Stimulated activated CD8-positive, alpha-beta memory T cell treated with anti-CD3 and anti-CD28 coated beads, Interleukin-15, amount 100 ng/mL, for 4 hours (primary cell): ENCODE data around the gene SUMO3.

Experiments used
- DNase-seq, 2 donors: peaks; one replicate each; pipeline ENCODE4 v3.0.0-alpha.2; 2020; ENCODE audit warnings: low read depth in 2 of 2

Gene SUMO3

GRCh38 chr21:44778499-44778911, 39.4 kb downstream of the SUMO3 start:
- no peak for DNase-seq

- DNase-seq: no peak
These were observed 39.8 kb downstream of the SUMO3 start for GRCh38 chr21:44778094-44778493.

- DNase-seq: no peak
These were observed 42.9 kb downstream of the SUMO3 start for GRCh38 chr21:44774972-44775371.

- DNase-seq: no peak
These were observed 44.5 kb downstream of the SUMO3 start for GRCh38 chr21:44773291-44773932.

GRCh38 chr21:44771896-44772525, 45.9 kb downstream of the SUMO3 start:
- no peak for DNase-seq

DNA sequence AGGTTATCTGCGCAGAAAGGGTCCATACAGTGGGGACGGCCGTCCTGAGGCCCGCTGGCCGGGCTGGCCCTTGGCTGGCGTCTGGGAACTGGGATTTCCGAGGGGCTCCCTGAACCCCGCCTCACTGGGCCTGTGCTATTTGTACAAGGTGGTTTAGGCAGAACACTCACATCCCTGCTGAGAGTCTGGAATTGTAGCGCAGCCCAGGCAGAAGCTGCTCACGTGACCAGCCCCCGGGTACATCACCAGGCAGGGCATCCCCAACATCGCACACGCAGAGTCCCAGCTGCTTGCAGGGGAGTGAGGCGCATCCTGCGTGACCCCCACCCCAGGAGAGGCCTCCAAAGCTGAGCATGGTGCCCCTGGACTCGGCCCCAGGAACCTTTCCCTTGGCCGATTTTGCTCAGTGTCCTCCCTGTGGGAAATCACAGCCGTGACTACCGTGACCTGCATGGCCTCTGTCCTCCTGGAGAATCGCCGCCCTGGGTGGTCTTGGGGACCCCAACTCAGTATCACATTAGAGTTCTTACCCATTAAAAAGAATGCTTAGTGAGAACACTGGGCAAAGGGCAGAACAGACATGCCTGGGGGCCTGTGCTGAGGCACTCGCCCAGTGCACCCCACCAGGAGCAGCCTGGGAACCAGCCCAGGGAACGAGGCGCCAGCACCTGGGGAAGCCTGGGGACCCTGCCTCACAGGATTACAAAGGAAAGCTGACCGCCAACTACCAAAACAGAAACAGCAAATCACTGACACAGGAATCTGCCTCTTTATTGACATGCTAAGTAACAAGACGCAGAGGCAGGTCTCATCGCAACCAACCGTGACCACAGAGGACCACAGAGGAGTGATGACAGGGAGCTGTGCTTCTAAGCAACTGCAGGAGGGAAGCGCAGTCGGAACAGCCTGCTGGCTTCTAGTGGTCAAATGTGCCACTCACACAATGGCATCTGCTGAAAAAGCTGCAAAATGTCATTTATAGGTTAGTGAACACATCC, 49.7 kb downstream of the SUMO3 start:
- no peak for DNase-seq

DNA sequence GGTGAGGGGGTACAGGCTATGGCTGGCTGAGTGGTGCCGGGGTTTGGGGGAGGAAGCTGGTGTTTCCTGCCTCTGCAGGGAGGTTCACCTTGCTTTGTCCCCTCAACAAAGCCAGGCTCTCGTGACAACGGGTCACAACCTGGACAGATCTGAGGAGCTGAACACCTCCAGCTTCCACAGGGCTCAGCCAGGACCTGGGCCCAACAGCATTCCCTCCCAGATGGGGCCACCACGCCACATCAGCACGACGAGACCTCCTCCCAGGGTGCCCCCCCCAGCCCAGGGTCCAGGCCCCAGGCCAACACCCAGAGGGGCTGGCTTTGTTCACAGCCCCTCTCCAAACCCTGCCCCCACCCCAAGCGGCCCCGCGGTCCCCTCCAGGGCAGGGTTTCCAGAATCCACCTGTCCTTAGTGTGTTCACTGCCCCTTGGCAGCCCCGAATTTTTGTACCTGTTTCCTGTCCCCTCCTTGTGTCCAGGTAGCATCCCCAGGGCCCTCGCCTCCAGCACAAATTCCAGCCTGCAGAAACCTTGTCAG, 51.0 kb downstream of the SUMO3 start:
- DNase-seq: no peak

GRCh38 chr21:44766014-44766817, 51.6 kb downstream of the SUMO3 start:
- DNase-seq: no peak

DNA sequence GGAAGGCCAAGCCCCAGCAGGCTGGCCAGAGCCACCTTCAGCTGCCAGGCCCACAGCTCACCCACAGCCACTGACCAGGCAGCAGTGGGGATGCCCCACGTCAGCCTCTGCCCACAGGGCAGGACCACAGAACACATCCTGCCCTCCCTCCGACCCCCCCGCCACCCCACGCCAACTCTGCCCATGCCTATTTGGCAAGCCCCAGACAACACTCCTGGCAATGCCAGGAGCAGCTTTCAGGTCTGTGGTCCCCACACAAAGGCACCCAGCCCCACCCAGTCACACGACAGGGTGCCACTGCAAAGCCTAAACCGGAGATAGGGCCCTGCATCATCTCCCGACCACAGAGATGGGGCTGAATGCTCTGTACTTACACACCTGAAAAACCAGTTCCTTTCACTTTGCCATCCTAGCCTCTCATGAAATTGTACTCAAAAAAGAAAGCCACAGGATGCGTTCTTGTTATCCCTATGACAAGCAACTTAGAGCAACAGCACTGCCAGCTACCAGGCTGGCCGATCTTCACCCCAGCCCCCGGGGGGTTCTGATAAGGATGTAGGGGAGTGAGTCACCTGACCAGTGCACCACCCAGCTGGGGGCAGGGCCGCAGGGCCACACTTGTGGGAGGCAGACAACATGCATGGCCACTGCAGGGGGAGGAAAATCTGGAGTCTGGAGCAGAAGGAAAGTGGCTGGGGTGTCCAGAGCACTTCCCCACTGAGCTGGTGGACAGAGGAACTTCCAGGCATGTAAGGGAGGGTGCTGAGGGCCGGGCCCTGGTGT, 52.4 kb downstream of the SUMO3 start:
- peak in 1 of 2 donors; percentile 11 for DNase-seq

DNA sequence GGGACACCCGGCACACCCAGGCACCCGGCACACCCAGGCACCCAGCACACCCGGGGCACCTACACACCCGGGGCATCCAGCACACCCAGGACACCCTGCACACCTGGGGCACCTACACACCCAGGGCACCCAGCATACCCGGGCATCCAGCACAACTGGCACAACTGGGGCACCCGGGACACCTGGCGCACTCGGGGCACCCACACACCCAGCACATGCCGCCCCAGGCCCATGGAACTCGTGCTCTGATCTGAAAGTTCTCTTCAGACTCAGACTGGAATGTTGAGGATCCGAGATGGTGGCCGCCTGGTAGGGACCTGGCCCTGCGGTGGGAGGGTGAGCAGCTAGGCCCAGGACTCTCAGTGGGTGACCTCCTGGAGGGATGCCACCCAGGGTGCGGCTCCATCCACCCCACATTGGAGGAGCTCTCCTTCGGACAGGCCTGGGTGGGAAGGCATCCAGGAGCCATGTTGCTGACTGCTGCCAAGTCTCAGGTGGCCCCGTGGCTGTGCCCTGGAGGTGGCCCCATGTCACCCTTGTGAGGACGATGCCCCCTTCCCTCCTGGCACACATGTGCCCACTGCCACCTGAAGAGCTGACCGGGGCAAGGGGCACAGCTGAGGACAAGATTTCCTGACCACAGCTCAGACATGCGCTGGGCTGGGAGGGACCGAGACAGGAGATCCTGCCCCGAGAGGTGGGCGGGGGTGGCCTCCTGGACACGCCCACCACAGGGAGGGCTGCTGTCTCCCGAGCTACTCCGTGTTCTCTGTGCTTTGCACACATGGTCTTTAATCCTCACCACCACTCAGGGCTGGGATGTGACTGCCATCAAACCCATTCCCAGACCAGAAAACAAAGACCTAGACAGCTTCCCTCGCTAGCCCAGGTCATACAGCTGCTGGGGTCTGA, 53.3 kb downstream of the SUMO3 start:
- no peak for DNase-seq

- DNase-seq: no peak
These were observed 54.2 kb downstream of the SUMO3 start for GRCh38 chr21:44763451-44764318.

DNA sequence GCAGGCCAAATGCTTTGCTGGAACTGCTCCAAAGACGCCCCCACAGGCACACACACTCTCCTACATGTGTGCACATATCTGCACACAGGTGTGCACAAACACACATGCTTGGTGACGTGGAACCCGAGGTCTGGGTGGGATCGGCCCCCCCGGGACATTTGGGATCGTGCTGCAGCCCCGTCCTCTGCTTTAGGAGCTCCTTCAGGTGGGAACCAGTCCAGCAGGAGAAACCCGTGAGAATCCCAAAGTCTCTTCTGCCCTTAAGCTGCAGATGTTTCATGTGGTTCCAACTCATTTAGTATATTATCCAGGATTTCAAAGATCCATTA, 54.8 kb downstream of the SUMO3 start:
- DNase-seq: no peak

- no peak for DNase-seq
These were observed 55.4 kb downstream of the SUMO3 start for GRCh38 chr21:44762221-44763049.

GRCh38 chr21:44761747-44762208, 56.1 kb downstream of the SUMO3 start:
- DNase-seq: no peak

- no peak for DNase-seq
These were observed 56.7 kb downstream of the SUMO3 start for GRCh38 chr21:44761011-44761729.

- no peak for DNase-seq
These were observed 57.5 kb downstream of the SUMO3 start for GRCh38 chr21:44760376-44760775.
